Measurements from ENCODE around the gene SPOCK1. TPM values are rescaled to one million over a fixed set of nuclear protein-coding genes. Genes with fewer than 3 reads are reported as not detected.
A peak's percentile ranks its signal among the peaks of the same experiment; 100 is the strongest.

The SPOCK1 gene
- total and polyA plus RNA-seq, 5 experiments from 2014 or later = not detected

GRCh38 chr5:137128012-137128411, 371.1 kb downstream of the SPOCK1 start:
- Mint-ChIP-seq H3K4me1 (no peaks in the 10 kb centered on the region), H3K36me3 (no peaks in the 10 kb centered on the region), H3K4me3 (no peak overlapping the region), H3K27ac (no peak overlapping the region), H3K27me3 (peaks cover 1 to 21% (median 13%) of the 10 kb centered on the region in 5 donors), H3K9me3 (peaks cover 0 to 10% (median 0%) of the 10 kb centered on the region in 9 donors)
- POLR2A ChIA-PET = no interaction called here
- ATAC-seq (no peak), DNase-seq (no peak)

DNA sequence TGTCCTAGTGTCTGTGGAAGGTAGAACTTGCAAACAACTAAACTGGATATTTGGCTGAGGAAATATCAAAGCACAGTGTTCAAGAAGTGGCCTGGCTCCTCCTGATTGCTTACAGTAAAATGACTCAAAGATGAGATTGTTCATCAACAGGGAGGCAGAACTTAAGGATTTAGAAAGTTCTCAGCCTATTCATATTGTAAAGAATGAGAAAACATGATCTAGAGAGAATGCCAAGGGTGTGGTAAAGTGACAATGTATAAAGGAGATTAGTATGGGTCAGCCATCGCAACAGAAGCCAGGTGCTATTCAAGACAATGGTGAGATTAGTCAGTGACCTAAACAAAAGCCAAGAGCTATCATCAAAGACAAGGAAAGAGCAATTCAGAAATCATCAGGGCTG, 372.3 kb downstream of the SPOCK1 start:
- ATAC-seq (no peak), DNase-seq (no peak)
- peaks cover 1 to 21% (median 13%) of the 10 kb centered on the region in 5 donors for H3K27me3 Mint-ChIP-seq
- POLR2A ChIA-PET = no interaction called here
- no peak overlapping the region for H3K27ac Mint-ChIP-seq
- H3K4me3 Mint-ChIP-seq = no peak overlapping the region
- H3K36me3 Mint-ChIP-seq = no peaks in the 10 kb centered on the region
- H3K9me3 Mint-ChIP-seq = peaks cover 0 to 10% (median 0%) of the 10 kb centered on the region in 9 donors
- no peaks in the 10 kb centered on the region for H3K4me1 Mint-ChIP-seq

DNA sequence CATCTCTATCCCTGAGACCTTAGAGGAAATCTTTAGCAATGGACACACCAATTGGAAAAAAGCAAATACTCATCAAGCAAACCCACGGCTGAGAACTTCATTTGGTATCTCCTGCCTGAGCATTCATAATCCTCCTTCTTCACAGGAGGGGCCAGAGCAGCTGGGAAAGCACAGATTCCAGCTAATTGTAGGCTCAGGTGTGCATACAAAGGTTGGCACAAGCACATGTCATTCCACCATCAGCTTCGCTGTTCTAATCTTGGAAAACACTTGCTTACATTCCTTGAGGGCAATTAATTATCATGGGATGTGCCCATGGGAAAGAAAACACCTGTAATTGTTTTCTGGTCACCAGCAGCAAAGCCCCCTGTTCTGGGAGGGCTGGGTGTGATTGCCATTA, 376.6 kb downstream of the SPOCK1 start:
- no peak for DNase-seq
- Mint-ChIP-seq H3K36me3 (no peaks in the 10 kb centered on the region), H3K27me3 (peaks cover 0 to 3% (median 0%) of the 10 kb centered on the region in 5 donors), H3K9me3 (no peaks in the 10 kb centered on the region), H3K27ac (no peak overlapping the region), H3K4me3 (no peak overlapping the region), H3K4me1 (no peaks in the 10 kb centered on the region)
- POLR2A ChIA-PET = no interaction called here
- ATAC-seq = no peak

DNA sequence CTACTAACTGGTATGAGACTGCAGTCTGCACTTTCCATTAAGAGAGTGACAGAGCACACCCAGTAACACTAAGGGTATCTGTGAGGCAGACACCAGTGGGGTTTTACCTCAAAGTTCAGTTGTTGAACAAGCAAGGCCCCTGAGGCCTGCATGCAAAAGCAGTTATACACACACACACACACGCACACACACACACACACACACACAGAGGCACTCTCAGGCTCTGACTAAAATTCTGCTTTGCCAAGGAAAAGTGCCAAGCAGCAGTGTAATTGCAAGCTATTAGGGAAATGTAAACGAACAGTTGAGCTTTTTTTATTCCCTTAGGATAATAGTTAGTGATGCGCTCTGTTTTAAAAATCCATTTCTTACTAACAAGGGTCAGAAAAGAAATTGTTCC, 377.1 kb downstream of the SPOCK1 start:
- Mint-ChIP-seq H3K27ac (no peak overlapping the region), H3K4me3 (no peak overlapping the region), H3K36me3 (no peaks in the 10 kb centered on the region), H3K4me1 (no peaks in the 10 kb centered on the region), H3K9me3 (peaks cover 0 to 5% (median 0%) of the 10 kb centered on the region in 9 donors), H3K27me3 (peaks cover 2 to 5% (median 3%) of the 10 kb centered on the region in 5 donors)
- POLR2A ChIA-PET = no interaction called here
- no peak for DNase-seq
- no peak for ATAC-seq

- peaks cover 2 to 14% (median 6%) of the 10 kb centered on the region in 5 donors for H3K27me3 Mint-ChIP-seq
- no peak for ATAC-seq
- no peak overlapping the region for H3K27ac Mint-ChIP-seq
- DNase-seq = no peak
- POLR2A ChIA-PET = no interaction called here
- H3K36me3 Mint-ChIP-seq = no peaks in the 10 kb centered on the region
- no peak overlapping the region for H3K4me3 Mint-ChIP-seq
- peaks cover 0 to 12% (median 0%) of the 10 kb centered on the region in 9 donors for H3K9me3 Mint-ChIP-seq
- peaks cover 0 to 1% (median 0%) of the 10 kb centered on the region in 4 donors for H3K4me1 Mint-ChIP-seq
Observed at GRCh38 chr5:137119321-137119720, 379.8 kb downstream of the SPOCK1 start.

DNA sequence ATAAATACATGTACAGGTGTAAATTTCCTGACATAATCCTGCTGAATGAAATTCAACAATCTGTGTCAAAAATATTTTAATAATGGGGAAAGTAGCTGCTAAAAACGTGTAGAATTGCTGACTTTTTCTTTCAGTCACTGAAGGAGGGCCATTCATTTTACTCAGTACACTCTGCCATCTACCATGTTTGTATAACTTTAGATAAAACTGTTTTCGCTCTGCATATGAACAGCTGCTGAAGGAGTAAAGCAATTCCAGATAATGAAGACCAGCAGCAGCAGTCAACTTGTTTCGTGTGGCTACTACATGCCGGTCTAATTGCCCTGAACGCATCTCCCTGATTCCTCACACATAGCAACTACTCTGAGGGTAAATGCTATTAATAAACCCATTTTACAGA, 380.5 kb downstream of the SPOCK1 start:
- peaks cover 2 to 14% (median 6%) of the 10 kb centered on the region in 5 donors for H3K27me3 Mint-ChIP-seq
- no peak for DNase-seq
- POLR2A ChIA-PET = no interaction called here
- peaks cover 0 to 12% (median 0%) of the 10 kb centered on the region in 9 donors for H3K9me3 Mint-ChIP-seq
- H3K36me3 Mint-ChIP-seq = no peaks in the 10 kb centered on the region
- H3K4me1 Mint-ChIP-seq = peaks cover 0 to 1% (median 0%) of the 10 kb centered on the region in 4 donors
- H3K4me3 Mint-ChIP-seq = no peak overlapping the region
- ATAC-seq = no peak
- no peak overlapping the region for H3K27ac Mint-ChIP-seq

DNA sequence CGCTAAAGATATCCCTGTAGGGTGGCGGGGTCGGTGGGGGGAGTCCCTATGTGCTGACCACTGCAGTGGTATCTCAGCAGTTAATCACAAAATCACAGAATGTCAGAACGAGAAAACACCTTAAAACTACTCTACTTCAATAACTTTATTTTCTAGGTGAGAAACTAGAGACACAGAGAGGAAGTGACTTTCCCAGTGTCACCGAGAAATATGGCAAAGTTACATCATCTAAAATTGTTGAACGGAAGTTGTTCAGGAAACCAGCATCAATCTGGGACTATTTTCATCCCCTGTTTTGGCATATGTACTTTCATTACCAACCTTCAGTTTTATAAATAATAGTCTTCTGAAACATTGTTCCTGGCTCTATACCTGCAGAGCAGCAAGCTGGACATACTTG, 384.0 kb downstream of the SPOCK1 start:
- Mint-ChIP-seq H3K36me3 (no peaks in the 10 kb centered on the region), H3K27me3 (peaks cover 2 to 17% (median 6%) of the 10 kb centered on the region in 5 donors), H3K27ac (no peak overlapping the region), H3K4me1 (peaks cover 0 to 1% (median 0%) of the 10 kb centered on the region in 4 donors), H3K4me3 (no peak overlapping the region), H3K9me3 (peaks cover 0 to 16% (median 0%) of the 10 kb centered on the region in 9 donors)
- ATAC-seq (no peak), DNase-seq (no peak)
- POLR2A ChIA-PET = no interaction called here

GRCh38 chr5:137114529-137114928, 384.6 kb downstream of the SPOCK1 start:
- peaks cover 3 to 23% (median 7%) of the 10 kb centered on the region in 5 donors for H3K27me3 Mint-ChIP-seq

GRCh38 chr5:137113939-137114338, 385.2 kb downstream of the SPOCK1 start:
- peaks cover 3 to 24% (median 9%) of the 10 kb centered on the region in 5 donors for H3K27me3 Mint-ChIP-seq
- H3K36me3 Mint-ChIP-seq = no peaks in the 10 kb centered on the region
- H3K4me1 Mint-ChIP-seq = peaks cover 0 to 1% (median 0%) of the 10 kb centered on the region in 4 donors
- no peak overlapping the region for H3K4me3 Mint-ChIP-seq
- peaks cover 0 to 22% (median 0%) of the 10 kb centered on the region in 9 donors for H3K9me3 Mint-ChIP-seq
- POLR2A ChIA-PET = no interaction called here
- DNase-seq = no peak
- ATAC-seq = no peak
- H3K27ac Mint-ChIP-seq = no peak overlapping the region

More at GRCh38 chr5:137114529-137114928, 384.6 kb downstream of the SPOCK1 start:
- H3K36me3 Mint-ChIP-seq = no peaks in the 10 kb centered on the region
- H3K9me3 Mint-ChIP-seq = peaks cover 0 to 17% (median 0%) of the 10 kb centered on the region in 9 donors
- H3K4me1 Mint-ChIP-seq = peaks cover 0 to 1% (median 0%) of the 10 kb centered on the region in 4 donors
- H3K27ac Mint-ChIP-seq = no peak overlapping the region
- ATAC-seq (no peak), DNase-seq (no peak)
- no peak overlapping the region for H3K4me3 Mint-ChIP-seq
- POLR2A ChIA-PET = no interaction called here

DNA sequence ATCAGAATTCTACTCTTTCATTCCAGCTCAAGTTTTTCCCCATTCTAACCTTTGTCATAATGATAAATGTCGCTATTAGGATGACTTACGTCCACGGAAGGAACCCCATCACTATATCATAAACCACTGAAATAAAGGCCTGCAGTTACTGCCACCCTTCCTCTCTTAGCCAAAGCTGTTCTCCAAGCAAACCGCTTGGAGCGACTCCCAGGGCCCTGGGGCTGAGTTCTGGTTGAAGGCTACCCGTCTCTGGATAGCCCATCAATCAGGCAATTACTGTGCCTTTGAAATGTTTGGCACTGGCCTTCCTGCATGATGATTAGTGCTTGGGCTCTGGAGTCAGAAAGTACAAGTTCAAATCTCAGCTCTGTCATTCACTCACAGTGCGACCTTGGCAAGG, 386.0 kb downstream of the SPOCK1 start:
- peaks cover 0 to 22% (median 0%) of the 10 kb centered on the region in 9 donors for H3K9me3 Mint-ChIP-seq
- no peak overlapping the region for H3K4me3 Mint-ChIP-seq
- H3K27ac Mint-ChIP-seq = no peak overlapping the region
- H3K4me1 Mint-ChIP-seq = peaks cover 0 to 1% (median 0%) of the 10 kb centered on the region in 4 donors
- DNase-seq (no peak), ATAC-seq (no peak)
- no peaks in the 10 kb centered on the region for H3K36me3 Mint-ChIP-seq
- peaks cover 3 to 24% (median 9%) of the 10 kb centered on the region in 5 donors for H3K27me3 Mint-ChIP-seq
- POLR2A ChIA-PET = no interaction called here

- DNase-seq (no peak), ATAC-seq (no peak)
- Mint-ChIP-seq H3K4me3 (no peak overlapping the region), H3K27me3 (peaks cover 0 to 9% (median 4%) of the 10 kb centered on the region in 5 donors), H3K9me3 (peaks cover 0 to 10% (median 0%) of the 10 kb centered on the region in 9 donors), H3K4me1 (peaks cover 0 to 2% (median 0%) of the 10 kb centered on the region in 4 donors), H3K36me3 (no peaks in the 10 kb centered on the region), H3K27ac (no peak overlapping the region)
- POLR2A ChIA-PET = no interaction called here
Observed at GRCh38 chr5:137105351-137106035, 393.6 kb downstream of the SPOCK1 start.

DNA sequence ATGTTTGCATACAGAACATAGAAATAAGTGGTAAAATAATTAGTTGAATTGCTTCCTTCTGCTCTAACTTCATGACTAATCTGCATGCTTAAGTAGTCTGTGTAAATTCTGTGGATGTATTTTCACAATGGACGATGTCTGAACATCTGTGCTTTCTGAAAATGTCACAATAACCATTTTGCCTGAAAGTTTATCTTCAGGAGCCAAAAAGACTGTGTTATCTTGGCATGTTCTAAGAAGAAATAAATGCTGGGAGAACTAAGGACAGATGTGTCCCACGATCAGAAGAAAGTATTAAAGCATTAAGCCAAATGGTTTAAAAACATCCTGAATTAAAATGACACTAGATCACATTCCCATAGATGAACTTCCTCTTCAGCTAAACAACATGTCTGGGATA, 397.6 kb downstream of the SPOCK1 start:
- ATAC-seq (no peak), DNase-seq (no peak)
- Mint-ChIP-seq H3K4me3 (no peak overlapping the region), H3K4me1 (no peaks in the 10 kb centered on the region), H3K36me3 (no peaks in the 10 kb centered on the region), H3K27ac (peak overlapping the region in 1 of 10 donors; percentile 36), H3K9me3 (peaks cover 0 to 2% (median 0%) of the 10 kb centered on the region in 9 donors), H3K27me3 (peaks cover 0 to 3% (median 0%) of the 10 kb centered on the region in 5 donors)
- POLR2A ChIA-PET = no interaction called here

DNA sequence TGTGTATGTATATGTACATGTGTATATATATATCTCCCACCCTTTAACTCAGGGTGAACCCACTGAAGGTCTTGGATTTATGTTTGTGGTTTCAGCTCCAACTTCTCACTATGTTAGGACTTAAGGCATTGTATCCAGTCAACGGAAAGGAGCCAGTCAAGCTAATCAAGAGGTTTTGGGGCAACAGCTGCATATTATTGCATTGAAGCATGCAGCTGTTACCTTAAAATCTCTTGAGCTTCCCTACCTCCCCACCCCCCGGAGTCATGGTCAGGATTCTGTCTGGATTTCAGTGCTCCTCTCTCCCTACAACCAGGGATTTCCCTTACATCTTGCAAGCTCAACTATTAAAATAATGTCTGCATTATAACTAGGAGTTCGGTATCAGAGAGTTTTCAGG, 399.5 kb downstream of the SPOCK1 start:
- Mint-ChIP-seq H3K27ac (no peak overlapping the region), H3K9me3 (no peaks in the 10 kb centered on the region), H3K36me3 (no peaks in the 10 kb centered on the region), H3K4me1 (no peaks in the 10 kb centered on the region), H3K27me3 (peaks cover 0 to 3% (median 0%) of the 10 kb centered on the region in 5 donors), H3K4me3 (no peak overlapping the region)
- POLR2A ChIA-PET = no interaction called here
- no peak for ATAC-seq
- no peak for DNase-seq

GRCh38 chr5:137098663-137099062, 400.5 kb downstream of the SPOCK1 start:
- H3K9me3 Mint-ChIP-seq = no peaks in the 10 kb centered on the region

More at GRCh38 chr5:137098663-137099062, 400.5 kb downstream of the SPOCK1 start:
- no peak for ATAC-seq
- H3K36me3 Mint-ChIP-seq = no peaks in the 10 kb centered on the region
- peaks cover 0 to 3% (median 0%) of the 10 kb centered on the region in 5 donors for H3K27me3 Mint-ChIP-seq
- H3K4me3 Mint-ChIP-seq = no peak overlapping the region
- no peak overlapping the region for H3K27ac Mint-ChIP-seq
- POLR2A ChIA-PET = no interaction called here
- no peaks in the 10 kb centered on the region for H3K4me1 Mint-ChIP-seq
- DNase-seq = no peak
